Measurements from ENCODE around the gene MYOF.

DNA sequence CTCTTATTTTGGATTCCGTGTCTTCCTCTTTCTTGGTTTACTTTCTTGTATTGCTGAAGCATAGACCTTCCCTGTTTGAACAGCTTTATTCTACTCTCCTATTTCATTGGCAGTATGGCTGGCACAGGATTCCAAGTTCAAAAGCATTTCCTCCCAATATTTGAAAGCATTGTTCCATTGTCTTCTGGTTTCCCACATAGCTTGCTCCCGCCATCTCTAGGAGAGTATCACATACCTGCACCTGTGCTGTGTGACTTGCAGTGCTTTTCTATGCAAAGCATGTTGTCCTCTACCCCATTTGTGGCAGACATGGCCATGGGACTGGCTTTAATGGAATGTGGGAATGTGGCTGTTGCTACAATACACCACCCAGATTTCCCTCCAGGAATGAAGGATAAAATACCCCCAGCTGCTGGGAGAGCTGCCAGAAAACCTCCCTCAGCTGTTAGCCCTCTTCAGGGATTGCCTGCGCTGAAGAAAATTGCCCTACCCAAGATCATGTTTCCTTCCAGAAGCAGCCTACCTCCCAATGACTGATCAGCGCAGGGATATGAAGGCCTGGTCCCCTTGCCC is 6.9 kb upstream of the MYOF start:
- TF ChIP-seq, protein P1, sequence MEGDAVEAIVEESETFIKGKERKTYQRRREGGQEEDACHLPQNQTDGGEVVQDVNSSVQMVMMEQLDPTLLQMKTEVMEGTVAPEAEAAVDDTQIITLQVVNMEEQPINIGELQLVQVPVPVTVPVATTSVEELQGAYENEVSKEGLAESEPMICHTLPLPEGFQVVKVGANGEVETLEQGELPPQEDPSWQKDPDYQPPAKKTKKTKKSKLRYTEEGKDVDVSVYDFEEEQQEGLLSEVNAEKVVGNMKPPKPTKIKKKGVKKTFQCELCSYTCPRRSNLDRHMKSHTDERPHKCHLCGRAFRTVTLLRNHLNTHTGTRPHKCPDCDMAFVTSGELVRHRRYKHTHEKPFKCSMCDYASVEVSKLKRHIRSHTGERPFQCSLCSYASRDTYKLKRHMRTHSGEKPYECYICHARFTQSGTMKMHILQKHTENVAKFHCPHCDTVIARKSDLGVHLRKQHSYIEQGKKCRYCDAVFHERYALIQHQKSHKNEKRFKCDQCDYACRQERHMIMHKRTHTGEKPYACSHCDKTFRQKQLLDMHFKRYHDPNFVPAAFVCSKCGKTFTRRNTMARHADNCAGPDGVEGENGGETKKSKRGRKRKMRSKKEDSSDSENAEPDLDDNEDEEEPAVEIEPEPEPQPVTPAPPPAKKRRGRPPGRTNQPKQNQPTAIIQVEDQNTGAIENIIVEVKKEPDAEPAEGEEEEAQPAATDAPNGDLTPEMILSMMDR (IDR thresholded peaks at IDR 0.05) = no peak
- TF ChIP-seq, protein P2, sequence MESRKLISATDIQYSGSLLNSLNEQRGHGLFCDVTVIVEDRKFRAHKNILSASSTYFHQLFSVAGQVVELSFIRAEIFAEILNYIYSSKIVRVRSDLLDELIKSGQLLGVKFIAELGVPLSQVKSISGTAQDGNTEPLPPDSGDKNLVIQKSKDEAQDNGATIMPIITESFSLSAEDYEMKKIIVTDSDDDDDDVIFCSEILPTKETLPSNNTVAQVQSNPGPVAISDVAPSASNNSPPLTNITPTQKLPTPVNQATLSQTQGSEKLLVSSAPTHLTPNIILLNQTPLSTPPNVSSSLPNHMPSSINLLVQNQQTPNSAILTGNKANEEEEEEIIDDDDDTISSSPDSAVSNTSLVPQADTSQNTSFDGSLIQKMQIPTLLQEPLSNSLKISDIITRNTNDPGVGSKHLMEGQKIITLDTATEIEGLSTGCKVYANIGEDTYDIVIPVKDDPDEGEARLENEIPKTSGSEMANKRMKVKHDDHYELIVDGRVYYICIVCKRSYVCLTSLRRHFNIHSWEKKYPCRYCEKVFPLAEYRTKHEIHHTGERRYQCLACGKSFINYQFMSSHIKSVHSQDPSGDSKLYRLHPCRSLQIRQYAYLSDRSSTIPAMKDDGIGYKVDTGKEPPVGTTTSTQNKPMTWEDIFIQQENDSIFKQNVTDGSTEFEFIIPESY (IDR thresholded peaks at IDR 0.05; ENCODE audit: borderline replicate concordance, low read depth) = no peak

Data from SK-N-SH (cell line).